Ishikawa (cell line): Measurements from ENCODE around the gene C14orf93.

ENCODE experiments used
- CEBPB ChIP-seq: IDR thresholded peaks from 2 replicates; pipeline ENCODE4 v1.6.1; 2012
- NFIC ChIP-seq: IDR thresholded peaks from 2 replicates; pipeline ENCODE4 v1.6.1; 2012
- RAD21 ChIP-seq: IDR thresholded peaks from 2 replicates; pipeline ENCODE4 v1.6.1; 2012; ENCODE audit warnings: low read depth
- REST ChIP-seq: IDR thresholded peaks from 2 replicates; pipeline ENCODE4 v1.6.1; 2012; ENCODE audit warnings: low read depth, mild to moderate bottlenecking
- YY1 ChIP-seq: IDR thresholded peaks from 2 replicates; pipeline ENCODE4 v1.6.1; 2012; ENCODE audit warnings: low read depth

DNA sequence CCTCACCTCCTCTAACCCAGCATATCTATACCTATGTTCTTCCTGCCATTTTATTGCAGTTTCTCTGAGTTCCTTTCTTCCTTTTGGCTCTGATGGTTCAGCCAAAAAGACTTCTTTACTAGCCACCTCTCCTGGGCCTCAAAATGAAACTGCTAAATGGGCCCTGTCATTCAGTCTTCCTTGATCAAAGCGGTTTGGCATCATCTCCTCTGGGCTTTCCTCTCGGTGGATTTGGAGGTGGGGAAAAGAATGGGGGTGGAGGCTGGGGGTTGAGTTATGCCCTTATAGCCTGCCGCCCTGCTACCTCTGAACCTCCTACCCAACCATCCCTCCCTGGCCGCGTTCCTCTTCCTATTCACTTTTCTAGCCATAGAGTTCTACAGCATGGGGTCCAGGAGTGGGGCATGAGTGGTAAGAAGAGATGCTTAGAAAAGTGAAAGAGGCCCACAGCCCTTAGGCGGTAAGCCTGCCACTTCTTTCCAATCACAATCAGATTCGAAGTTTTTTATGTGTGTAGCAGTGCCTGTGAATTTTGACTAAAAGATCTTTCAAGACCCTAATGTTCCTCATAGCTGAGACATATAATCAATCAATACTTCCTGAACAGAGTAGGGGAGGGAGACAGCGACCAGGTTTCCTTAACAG lies 30.1 kb downstream of the C14orf93 start:
- TF ChIP-seq REST (no peak), CEBPB (no peak), NFIC (no peak), RAD21 (no peak), YY1 (no peak)
